HEK293 (cell line): Measurements from ENCODE around the gene HACD3.

Experiments used
- CTCF ChIA-PET: fragments of 350-600 bp; formaldehyde crosslinking; extraction: SDS; loops from one replicate; lab custom pipeline; 2021; ENCODE audit warnings: antibody characterized with exemption; lab: Yijun Ruan, JAX
- POLR2A ChIA-PET: fragments of 300-600 bp; formaldehyde crosslinking; extraction: SDS; loops from one replicate; lab custom pipeline; 2020; ENCODE audit warnings: antibody characterized with exemption, inconsistent platforms; lab: Yijun Ruan, JAX
- H3K27ac ChIP-seq: fragments of 200-500 bp; sonication (Bioruptor generic); 2 replicates; pipeline ENCODE4 v1.5.1; 2014; ENCODE audit warnings: low read depth, low read length, control low read depth, inconsistent platforms; ENCODE audit errors: extremely low read depth
- H3K36me3 ChIP-seq, 2 experiments: fragments of 200-500 bp in 1 of 2; sonication (Bioruptor generic) in 1 of 2; 1 replicate in 1 of 2; 2 replicates in 1 of 2; pipeline ENCODE4 v1.5.1; 2014 to 2017; ENCODE audit warnings: inconsistent platforms in 2 of 2, low read length in 2 of 2; ENCODE audit not compliant: control insufficient read depth in 2 of 2, insufficient read depth in 1 of 2
- H3K4me1 ChIP-seq: fragments of 200-500 bp; sonication (Bioruptor generic); 2 replicates; pipeline ENCODE4 v1.5.1; 2014; ENCODE audit warnings: mild to moderate bottlenecking, low read length, inconsistent platforms; ENCODE audit not compliant: control insufficient read depth, insufficient read depth
- H3K4me3 ChIP-seq: 2 replicates; pipeline ENCODE4 v1.5.1; 2011; ENCODE audit warnings: low read depth, mild to moderate bottlenecking, control low read depth, low read length, moderate library complexity
- H3K9me3 ChIP-seq: fragments of 200-500 bp; sonication (Bioruptor generic); 2 replicates; pipeline ENCODE4 v1.5.1; 2014; ENCODE audit warnings: low read depth, low read length, inconsistent platforms; ENCODE audit not compliant: control insufficient read depth, insufficient read depth
- BCL11B ChIP-seq: fragments of 450-650 bp; formaldehyde crosslinking; IDR thresholded peaks from 2 replicates; pipeline ENCODE4 v1.5.1; 2016; ENCODE audit warnings: low read depth, missing biosample characterization, missing genetic modification characterization
- SCRT2 ChIP-seq: fragments of 450-650 bp; formaldehyde crosslinking; IDR thresholded peaks from 2 replicates; pipeline ENCODE4 v1.5.1; 2016; ENCODE audit warnings: missing biosample characterization, missing genetic modification characterization
- SP7 ChIP-seq: fragments of 450-650 bp; formaldehyde crosslinking; IDR thresholded peaks from 2 replicates; pipeline ENCODE4 v1.5.1; 2016; ENCODE audit warnings: missing biosample characterization, missing genetic modification characterization
- TCF7L2 ChIP-seq: IDR thresholded peaks from 2 replicates; pipeline ENCODE4 v1.6.1; 2011; ENCODE audit warnings: low read depth, mild to moderate bottlenecking, inconsistent platforms, low read length, moderate library complexity, borderline replicate concordance
- WT1 ChIP-seq: fragments of 450-650 bp; formaldehyde crosslinking; IDR thresholded peaks from 2 replicates; pipeline ENCODE4 v1.5.1; 2016; ENCODE audit warnings: missing biosample characterization, missing genetic modification characterization
- ZNF146 ChIP-seq: fragments of 450-650 bp; formaldehyde crosslinking; IDR thresholded peaks from 2 replicates; pipeline ENCODE4 v1.5.1; 2016; ENCODE audit warnings: missing biosample characterization, missing genetic modification characterization
- ZNF223 ChIP-seq: fragments of 450-650 bp; formaldehyde crosslinking; IDR thresholded peaks from 2 replicates; pipeline ENCODE4 v1.5.1; 2016; ENCODE audit warnings: missing biosample characterization, missing genetic modification characterization
- ZNF274 ChIP-seq, 2 experiments: fragments of 200-500 bp in 1 of 2; fragments of 450-650 bp in 1 of 2; sonication (Bioruptor generic) in 1 of 2; formaldehyde crosslinking in 1 of 2; IDR thresholded peaks; 2 replicates each; pipeline versions ENCODE4 v1.5.1 to v1.6.1; 2014 to 2016; ENCODE audit warnings: borderline replicate concordance in 1 of 2, inconsistent platforms in 1 of 2, low read length in 1 of 2, missing biosample characterization in 1 of 2, missing genetic modification characterization in 1 of 2
- ZNF324 ChIP-seq: fragments of 450-650 bp; formaldehyde crosslinking; IDR thresholded peaks from 2 replicates; pipeline ENCODE4 v1.5.1; 2016; ENCODE audit warnings: missing biosample characterization, missing genetic modification characterization
- ZNF335 ChIP-seq: fragments of 450-650 bp; formaldehyde crosslinking; conservative IDR thresholded peaks from 2 replicates; pipeline ENCODE4 v1.5.1; 2016; ENCODE audit warnings: missing biosample characterization, missing genetic modification characterization
- ZNF366 ChIP-seq: fragments of 450-650 bp; formaldehyde crosslinking; conservative IDR thresholded peaks from 2 replicates; pipeline ENCODE4 v1.5.1; 2016; ENCODE audit warnings: missing biosample characterization, missing genetic modification characterization
- ZNF514 ChIP-seq: fragments of 450-650 bp; formaldehyde crosslinking; IDR thresholded peaks from 2 replicates; pipeline ENCODE4 v1.5.1; 2016; ENCODE audit warnings: missing biosample characterization, missing genetic modification characterization
- ZNF561 ChIP-seq: fragments of 450-650 bp; IDR thresholded peaks from 2 replicates; pipeline ENCODE4 v1.5.1; 2018; ENCODE audit warnings: missing biosample characterization, missing genetic modification characterization, borderline replicate concordance
- TF ChIP-seq, protein P1 (sequence below): fragments of 450-650 bp; formaldehyde crosslinking; IDR thresholded peaks from 2 replicates; pipeline ENCODE4 v1.5.1; 2017; ENCODE audit warnings: missing biosample characterization, missing genetic modification characterization
- TF ChIP-seq, protein P2 (sequence below): fragments of 450-650 bp; formaldehyde crosslinking; IDR thresholded peaks from 2 replicates; pipeline ENCODE4 v1.5.1; 2016; ENCODE audit warnings: missing biosample characterization, missing genetic modification characterization
- TF ChIP-seq, protein P3 (sequence below): fragments of 450-650 bp; formaldehyde crosslinking; IDR thresholded peaks from 2 replicates; pipeline ENCODE4 v1.5.1; 2016; ENCODE audit warnings: missing biosample characterization, missing genetic modification characterization
- TF ChIP-seq, protein P4 (sequence below): fragments of 450-650 bp; formaldehyde crosslinking; IDR thresholded peaks from 2 replicates; pipeline ENCODE4 v1.5.1; 2016; ENCODE audit warnings: missing biosample characterization, missing genetic modification characterization
- TF ChIP-seq, protein P5 (sequence below): fragments of 450-650 bp; formaldehyde crosslinking; IDR thresholded peaks from 2 replicates; pipeline ENCODE4 v1.5.1; 2016; ENCODE audit warnings: missing biosample characterization, missing genetic modification characterization

The HACD3 gene

DNA sequence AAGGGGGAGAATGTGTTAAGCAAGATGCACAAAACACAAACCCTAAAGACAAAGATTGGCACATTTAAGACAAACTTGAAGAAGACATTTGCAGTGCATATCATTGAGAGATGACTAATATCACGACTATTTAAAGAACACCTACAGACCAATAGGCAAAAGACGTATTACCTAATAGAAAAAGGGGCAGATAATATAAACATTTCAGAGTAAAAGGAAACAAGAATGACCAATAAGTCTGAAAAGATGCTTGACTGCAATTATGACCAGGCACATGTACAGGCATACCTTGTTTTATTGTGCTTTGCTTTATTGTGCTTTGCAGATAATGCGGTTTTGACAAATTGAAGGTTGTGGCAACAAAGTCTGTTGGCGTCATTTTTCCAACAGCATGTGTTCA is 4.9 kb downstream of the HACD3 start:
- peaks cover 34% of the 10 kb centered on the region for H3K4me1 ChIP-seq
- no peak overlapping the region for H3K27ac ChIP-seq
- TF ChIP-seq, protein P1, sequence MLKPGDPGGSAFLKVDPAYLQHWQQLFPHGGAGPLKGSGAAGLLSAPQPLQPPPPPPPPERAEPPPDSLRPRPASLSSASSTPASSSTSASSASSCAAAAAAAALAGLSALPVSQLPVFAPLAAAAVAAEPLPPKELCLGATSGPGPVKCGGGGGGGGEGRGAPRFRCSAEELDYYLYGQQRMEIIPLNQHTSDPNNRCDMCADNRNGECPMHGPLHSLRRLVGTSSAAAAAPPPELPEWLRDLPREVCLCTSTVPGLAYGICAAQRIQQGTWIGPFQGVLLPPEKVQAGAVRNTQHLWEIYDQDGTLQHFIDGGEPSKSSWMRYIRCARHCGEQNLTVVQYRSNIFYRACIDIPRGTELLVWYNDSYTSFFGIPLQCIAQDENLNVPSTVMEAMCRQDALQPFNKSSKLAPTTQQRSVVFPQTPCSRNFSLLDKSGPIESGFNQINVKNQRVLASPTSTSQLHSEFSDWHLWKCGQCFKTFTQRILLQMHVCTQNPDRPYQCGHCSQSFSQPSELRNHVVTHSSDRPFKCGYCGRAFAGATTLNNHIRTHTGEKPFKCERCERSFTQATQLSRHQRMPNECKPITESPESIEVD (tag by site-specific recombination): peak; percentile 61
- TF ChIP-seq TCF7L2: no peak
- TF ChIP-seq SP7: 0 out of 2 replicates have a peak, but pooled peaks have one; percentile 21
- TF ChIP-seq ZNF335 (tag by site-specific recombination): peak; percentile 67
- TF ChIP-seq, protein P2, sequence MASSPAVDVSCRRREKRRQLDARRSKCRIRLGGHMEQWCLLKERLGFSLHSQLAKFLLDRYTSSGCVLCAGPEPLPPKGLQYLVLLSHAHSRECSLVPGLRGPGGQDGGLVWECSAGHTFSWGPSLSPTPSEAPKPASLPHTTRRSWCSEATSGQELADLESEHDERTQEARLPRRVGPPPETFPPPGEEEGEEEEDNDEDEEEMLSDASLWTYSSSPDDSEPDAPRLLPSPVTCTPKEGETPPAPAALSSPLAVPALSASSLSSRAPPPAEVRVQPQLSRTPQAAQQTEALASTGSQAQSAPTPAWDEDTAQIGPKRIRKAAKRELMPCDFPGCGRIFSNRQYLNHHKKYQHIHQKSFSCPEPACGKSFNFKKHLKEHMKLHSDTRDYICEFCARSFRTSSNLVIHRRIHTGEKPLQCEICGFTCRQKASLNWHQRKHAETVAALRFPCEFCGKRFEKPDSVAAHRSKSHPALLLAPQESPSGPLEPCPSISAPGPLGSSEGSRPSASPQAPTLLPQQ: 0 out of 2 replicates have a peak, but pooled peaks have one; percentile 11
- no peak for TF ChIP-seq ZNF561 (tag by site-specific recombination)
- TF ChIP-seq ZNF366: 0 out of 2 replicates have a peak, but pooled peaks have one; percentile 10
- ChIA-PET CTCF (no interaction called here), POLR2A (no interaction called here)
- H3K4me3 ChIP-seq: no peak overlapping the region
- H3K9me3 ChIP-seq: no peaks in the 10 kb centered on the region
- H3K36me3 ChIP-seq: peaks cover 11 to 12% of the 10 kb centered on the region in 2 experiments; a peak in 2 of 3 replicates

DNA sequence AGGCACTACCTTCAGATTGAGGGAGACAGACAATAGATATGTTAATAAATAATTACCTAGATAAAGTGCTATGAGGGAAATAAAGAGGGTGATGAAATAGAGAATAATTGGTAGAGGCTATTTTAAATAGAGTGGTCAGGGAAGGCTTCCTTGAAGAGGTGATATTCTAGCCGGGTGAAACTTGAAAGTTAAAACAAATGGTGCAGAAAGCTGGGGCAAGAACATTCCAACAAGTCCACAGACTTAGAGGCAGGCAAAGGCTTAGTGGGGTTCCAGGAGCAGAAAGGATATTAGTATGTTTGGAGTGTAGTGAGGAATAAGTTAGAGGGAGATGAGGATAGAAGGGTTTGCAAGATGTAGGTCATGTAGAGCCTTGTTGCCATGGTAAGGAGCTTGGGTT is 10.1 kb downstream of the HACD3 start:
- TF ChIP-seq, protein P3, sequence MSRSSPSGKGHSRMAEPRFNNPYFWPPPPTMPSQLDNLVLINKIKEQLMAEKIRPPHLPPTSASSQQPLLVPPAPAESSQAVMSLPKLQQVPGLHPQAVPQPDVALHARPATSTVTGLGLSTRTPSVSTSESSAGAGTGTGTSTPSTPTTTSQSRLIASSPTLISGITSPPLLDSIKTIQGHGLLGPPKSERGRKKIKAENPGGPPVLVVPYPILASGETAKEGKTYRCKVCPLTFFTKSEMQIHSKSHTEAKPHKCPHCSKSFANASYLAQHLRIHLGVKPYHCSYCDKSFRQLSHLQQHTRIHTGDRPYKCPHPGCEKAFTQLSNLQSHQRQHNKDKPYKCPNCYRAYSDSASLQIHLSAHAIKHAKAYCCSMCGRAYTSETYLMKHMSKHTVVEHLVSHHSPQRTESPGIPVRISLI (tag by site-specific recombination): no peak
- TF ChIP-seq, protein P4, sequence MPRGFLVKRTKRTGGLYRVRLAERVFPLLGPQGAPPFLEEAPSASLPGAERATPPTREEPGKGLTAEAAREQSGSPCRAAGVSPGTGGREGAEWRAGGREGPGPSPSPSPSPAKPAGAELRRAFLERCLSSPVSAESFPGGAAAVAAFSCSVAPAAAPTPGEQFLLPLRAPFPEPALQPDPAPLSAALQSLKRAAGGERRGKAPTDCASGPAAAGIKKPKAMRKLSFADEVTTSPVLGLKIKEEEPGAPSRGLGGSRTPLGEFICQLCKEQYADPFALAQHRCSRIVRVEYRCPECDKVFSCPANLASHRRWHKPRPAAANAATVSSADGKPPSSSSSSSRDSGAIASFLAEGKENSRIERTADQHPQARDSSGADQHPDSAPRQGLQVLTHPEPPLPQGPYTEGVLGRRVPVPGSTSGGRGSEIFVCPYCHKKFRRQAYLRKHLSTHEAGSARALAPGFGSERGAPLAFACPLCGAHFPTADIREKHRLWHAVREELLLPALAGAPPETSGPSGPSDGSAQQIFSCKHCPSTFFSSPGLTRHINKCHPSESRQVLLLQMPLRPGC (tag by site-specific recombination): no peak
- TF ChIP-seq ZNF514: no peak
- TF ChIP-seq, protein P5, sequence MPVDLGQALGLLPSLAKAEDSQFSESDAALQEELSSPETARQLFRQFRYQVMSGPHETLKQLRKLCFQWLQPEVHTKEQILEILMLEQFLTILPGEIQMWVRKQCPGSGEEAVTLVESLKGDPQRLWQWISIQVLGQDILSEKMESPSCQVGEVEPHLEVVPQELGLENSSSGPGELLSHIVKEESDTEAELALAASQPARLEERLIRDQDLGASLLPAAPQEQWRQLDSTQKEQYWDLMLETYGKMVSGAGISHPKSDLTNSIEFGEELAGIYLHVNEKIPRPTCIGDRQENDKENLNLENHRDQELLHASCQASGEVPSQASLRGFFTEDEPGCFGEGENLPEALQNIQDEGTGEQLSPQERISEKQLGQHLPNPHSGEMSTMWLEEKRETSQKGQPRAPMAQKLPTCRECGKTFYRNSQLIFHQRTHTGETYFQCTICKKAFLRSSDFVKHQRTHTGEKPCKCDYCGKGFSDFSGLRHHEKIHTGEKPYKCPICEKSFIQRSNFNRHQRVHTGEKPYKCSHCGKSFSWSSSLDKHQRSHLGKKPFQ (tag by site-specific recombination): no peak
- TF ChIP-seq SCRT2 (tag by site-specific recombination): peak; percentile 63
- POLR2A ChIA-PET: no interaction called here
- Histone ChIP-seq H3K36me3 (peaks cover 5 to 16% of the 10 kb centered on the region in 2 experiments; a peak in 2 of 3 replicates), H3K9me3 (no peaks in the 10 kb centered on the region), H3K4me1 (peaks cover 13% of the 10 kb centered on the region), H3K4me3 (no peak overlapping the region), H3K27ac (no peak overlapping the region)
- CTCF ChIA-PET: interaction anchor here (1.1 kb wide), 1 partner anchor 10 kb away, joined by 3 read pairs; no protein-coding TSS in a partner anchor

DNA sequence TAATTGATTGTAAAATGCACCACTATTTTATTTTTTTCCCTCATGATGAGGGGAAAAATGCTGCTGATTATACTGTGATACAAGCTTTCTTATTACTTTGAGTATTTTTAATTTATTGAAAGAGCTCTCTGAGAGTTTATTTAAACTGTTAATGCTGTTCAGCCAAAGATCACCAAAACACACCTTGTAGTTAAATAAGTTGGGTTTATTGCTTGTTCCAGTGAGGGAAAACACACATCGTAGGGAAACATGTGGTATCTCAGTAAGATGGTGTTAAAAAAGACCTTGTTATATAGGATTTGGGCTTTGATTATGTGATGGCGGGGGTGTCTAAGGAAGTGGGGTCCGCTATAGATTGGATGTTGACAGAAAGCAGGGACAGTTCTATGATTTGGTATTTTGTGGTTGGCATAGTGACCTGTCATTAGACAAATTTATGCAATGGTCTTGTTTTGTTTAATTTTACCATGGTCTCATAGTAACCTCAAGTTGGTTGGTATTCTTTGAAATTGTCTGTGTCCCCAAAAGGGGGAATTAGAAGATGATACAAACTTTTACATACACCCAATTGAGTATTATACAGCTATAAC is 11.1 kb downstream of the HACD3 start:
- no peak overlapping the region for H3K27ac ChIP-seq
- ChIA-PET POLR2A (interaction anchor here (0.6 kb wide), 1 partner anchor 185 kb away, joined by 3 read pairs; no protein-coding TSS in a partner anchor), CTCF (interaction anchor here (0.7 kb wide), 1 partner anchor 10 kb away, joined by 3 read pairs; no protein-coding TSS in a partner anchor)
- H3K9me3 ChIP-seq: no peaks in the 10 kb centered on the region
- peaks cover 11% of the 10 kb centered on the region for H3K4me1 ChIP-seq
- TF ChIP-seq BCL11B (tag by site-specific recombination) (no peak), ZNF223 (tag by site-specific recombination) (no peak), ZNF274 (IDR thresholded peaks at IDR 0.05; ENCODE audit: low read length) (no peak), ZNF274 (tag by site-specific recombination; IDR thresholded peaks at IDR 0.05; ENCODE audit: borderline replicate concordance) (no peak), ZNF146 (tag by site-specific recombination) (no peak), ZNF324 (tag by site-specific recombination) (no peak), WT1 (no peak)
- TF ChIP-seq, protein P1 (tag by site-specific recombination): peak; percentile 69
- H3K4me3 ChIP-seq: no peak overlapping the region
- peaks cover 1 to 7% of the 10 kb centered on the region in 2 experiments; a peak in 2 of 3 replicates for H3K36me3 ChIP-seq
